GM21717 (cell line): Measurements from ENCODE around the gene HNMT.
"Not testable (repeated sequence)": the region's sequence is repeated elsewhere in the genome, so short reads cannot be mapped to it uniquely, and the experiment has no call there.

Experiments used
- ATAC-seq: cut with Tn5 transposase; IDR thresholded peaks from one replicate; pipeline ENCODE4 v1.9.1; 2021; ENCODE audit warnings: mild to moderate bottlenecking, moderate library complexity; ENCODE audit not compliant: unreplicated experiment

The HNMT gene

GRCh38 chr2:137945229-137945628, 19.0 kb upstream of the HNMT start:
- ATAC-seq, result no peak

DNA sequence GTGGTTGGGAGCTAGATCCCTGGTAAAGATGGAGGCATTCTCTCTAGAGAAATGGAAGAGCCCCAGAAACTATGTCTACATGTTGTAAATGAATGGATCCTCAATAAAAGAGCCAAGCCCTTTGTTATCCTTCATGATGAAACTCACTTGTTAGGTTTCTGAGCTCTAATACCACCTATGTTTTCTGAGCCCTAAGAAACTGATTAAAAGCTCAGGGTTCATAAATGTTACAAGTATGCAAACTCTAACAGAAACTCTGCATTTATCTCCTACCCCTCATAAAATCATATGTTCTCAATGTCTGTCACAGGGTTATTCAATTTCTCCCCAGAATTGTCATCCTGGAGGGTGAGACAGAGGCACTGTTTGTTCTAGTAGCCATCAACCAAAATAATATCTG, 18.0 kb upstream of the HNMT start:
- no peak for ATAC-seq

GRCh38 chr2:137947032-137947727, 17.1 kb upstream of the HNMT start:
- no peak for ATAC-seq

- no peak for ATAC-seq
These were observed 16.4 kb upstream of the HNMT start for GRCh38 chr2:137947728-137948336.

GRCh38 chr2:137948894-137949293, 15.4 kb upstream of the HNMT start:
- no peak for ATAC-seq

- no peak for ATAC-seq
These were observed 14.0 kb upstream of the HNMT start for GRCh38 chr2:137950238-137950637.

DNA sequence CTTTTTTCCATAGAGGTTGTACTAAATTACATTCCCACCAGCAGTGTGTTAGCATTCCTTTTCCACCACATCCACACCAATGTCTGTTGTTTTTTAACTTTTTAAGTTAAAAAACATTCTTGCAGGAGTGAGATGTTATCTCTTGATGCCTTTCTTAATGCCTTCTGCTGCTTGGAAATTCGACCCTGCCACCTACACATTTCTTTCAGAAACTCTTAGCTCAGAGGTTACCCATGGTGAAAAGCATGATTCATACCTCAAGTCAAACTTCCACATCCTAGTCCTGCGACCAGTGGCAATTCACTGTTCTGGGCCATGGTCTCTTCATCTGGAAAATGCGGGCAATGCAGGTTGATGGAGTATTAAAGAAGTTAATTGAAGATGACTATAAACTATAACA, 12.7 kb upstream of the HNMT start:
- ATAC-seq, result no peak

- no peak for ATAC-seq
These were observed 11.6 kb upstream of the HNMT start for GRCh38 chr2:137952586-137953129.

- ATAC-seq, result no peak
These were observed 8.7 kb upstream of the HNMT start for GRCh38 chr2:137955536-137955935.

DNA sequence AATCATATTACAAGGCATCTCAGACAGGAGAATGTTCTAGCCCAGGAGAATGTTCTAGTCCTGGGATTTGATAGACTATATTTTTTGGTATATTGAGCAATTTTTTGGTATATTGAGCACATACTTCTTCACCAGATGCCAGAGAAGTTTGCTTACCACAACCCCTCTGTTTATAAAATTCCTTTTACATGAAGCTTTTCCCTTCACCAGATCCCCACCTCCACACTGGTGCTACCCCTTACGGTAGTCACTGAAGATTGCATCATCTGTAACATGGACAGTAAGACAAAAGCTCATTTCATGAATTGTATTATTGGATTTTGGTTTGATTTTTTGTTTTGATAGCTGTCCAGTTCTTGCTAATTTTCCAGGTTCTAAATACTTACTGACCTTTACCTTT, 7.2 kb upstream of the HNMT start:
- no peak for ATAC-seq

DNA sequence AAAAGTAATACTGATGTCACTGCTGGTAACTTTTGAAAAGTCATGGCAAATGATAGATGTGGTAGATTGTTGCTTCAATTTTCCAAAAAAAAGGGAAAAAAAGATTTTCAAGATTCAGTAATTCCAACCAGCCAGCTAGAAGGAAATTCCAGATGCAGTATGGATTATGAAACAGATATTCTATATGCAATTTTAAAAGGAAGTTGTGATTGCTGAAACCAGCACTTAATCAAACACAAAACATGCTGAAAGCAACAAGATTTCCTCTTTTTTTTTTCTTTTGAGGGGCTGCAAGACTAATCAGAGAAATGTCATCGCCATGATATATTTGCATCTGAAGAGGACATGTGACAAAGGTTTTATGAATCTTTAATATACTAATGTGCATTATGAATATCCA, 5.1 kb upstream of the HNMT start:
- no peak for ATAC-seq

- no peak for ATAC-seq
These were observed 4.0 kb upstream of the HNMT start for GRCh38 chr2:137960223-137960622.

GRCh38 chr2:137961602-137962001, 2.7 kb upstream of the HNMT start:
- ATAC-seq, result no peak

DNA sequence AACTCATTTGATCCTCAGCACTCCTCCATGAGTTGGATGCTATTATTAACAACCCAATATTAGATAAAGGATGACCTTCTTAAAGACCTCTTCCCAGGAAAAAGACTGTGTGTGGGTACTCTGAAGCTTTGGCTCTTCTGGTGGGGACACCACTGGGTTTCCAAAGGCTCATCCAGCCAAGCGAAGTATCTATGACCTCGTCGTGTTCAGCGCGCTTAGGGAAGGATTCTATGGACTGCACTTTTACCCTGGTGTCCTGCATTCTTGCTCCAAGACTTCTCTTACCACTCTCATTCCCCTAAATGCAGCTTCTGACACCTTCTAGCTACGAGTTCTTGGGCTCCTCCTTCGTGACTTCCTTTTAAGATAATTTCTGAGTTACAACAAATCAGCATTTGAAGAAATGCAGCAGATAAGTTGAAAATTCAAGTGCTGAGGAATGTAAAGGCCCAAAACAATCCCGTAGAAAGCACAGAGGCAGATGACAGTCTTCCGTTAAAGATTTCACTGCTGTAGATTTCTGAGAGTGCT, 673 bp upstream of the HNMT start:
- ATAC-seq, result no peak

- ATAC-seq, result no peak
These were observed 686 bp downstream of the HNMT start for GRCh38 chr2:137964859-137965459.

DNA sequence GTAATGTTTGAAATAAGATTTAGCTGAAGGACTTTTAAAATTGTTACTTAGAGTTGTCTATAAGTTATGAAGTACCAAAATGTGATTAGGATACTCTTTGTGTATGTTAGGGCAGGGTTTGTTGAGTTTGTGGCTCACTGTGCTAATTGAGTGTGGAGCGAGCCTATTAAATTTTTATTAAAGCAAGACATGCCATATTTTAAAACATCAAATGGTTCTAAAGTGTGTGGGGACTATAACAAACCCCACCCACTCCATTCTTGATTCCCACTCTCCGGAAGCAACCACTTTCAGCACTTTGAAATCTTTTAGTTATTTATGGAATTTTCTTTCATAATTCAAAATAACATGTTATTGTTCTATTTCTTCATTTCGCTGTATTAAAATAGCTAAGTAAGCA, 1.8 kb downstream of the HNMT start:
- no peak for ATAC-seq

- ATAC-seq, result no peak
These were observed 2.8 kb downstream of the HNMT start for GRCh38 chr2:137967042-137967441.

- no peak for ATAC-seq
These were observed 4.5 kb downstream of the HNMT start for GRCh38 chr2:137968477-137969417.

- no peak for ATAC-seq
These were observed 5.1 kb downstream of the HNMT start for GRCh38 chr2:137969418-137969765.

DNA sequence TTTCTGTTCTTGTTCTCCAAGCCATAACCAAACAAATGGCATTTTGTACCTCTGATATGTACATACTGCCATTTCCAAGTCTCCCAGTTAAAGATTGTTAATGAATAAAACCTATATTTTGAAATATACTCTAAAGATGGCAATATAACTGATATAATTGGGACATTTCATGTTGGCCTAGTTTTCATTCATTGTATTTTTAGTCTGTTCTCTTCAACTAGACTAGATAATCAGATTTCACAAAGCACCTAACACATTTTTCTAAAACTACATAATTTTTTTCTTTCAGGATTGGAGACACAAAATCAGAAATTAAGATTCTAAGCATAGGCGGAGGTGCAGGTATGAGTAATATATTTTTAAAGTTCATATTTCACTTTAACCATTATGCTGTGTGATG, 5.6 kb downstream of the HNMT start:
- no peak for ATAC-seq

GRCh38 chr2:137971259-137971658, 7.0 kb downstream of the HNMT start:
- ATAC-seq, result not testable (repeated sequence)
